GM15510 (cell line): ENCODE results near the gene PRR22.

Experiments used
- POLR2A ChIP-seq: IDR thresholded peaks from 3 replicates; pipeline ENCODE4 v1.6.1; 2011; ENCODE audit warnings: borderline replicate concordance; ENCODE audit not compliant: insufficient read length; ENCODE audit errors: extremely low read depth

The PRR22 gene

GRCh38 chr19:5787409-5788182 lies 3.0 kb upstream of the PRR22 start:
- no peak for TF ChIP-seq POLR2A

GRCh38 chr19:5786593-5787408 lies 2.3 kb upstream of the PRR22 start:
- TF ChIP-seq POLR2A = no peak

GRCh38 chr19:5785423-5785822 lies 877 bp upstream of the PRR22 start:
- no peak for TF ChIP-seq POLR2A

- TF ChIP-seq POLR2A = no peak
Measured at GRCh38 chr19:5782945-5783919, 1.3 kb downstream of the PRR22 start.

GRCh38 chr19:5782322-5782721 lies 2.2 kb downstream of the PRR22 start:
- no peak for TF ChIP-seq POLR2A

GRCh38 chr19:5778402-5778801 lies 6.1 kb downstream of the PRR22 start:
- no peak for TF ChIP-seq POLR2A

GRCh38 chr19:5775668-5776309 lies 8.8 kb downstream of the PRR22 start:
- no peak for TF ChIP-seq POLR2A

- TF ChIP-seq POLR2A = no peak
Measured at GRCh38 chr19:5774921-5775320, 9.6 kb downstream of the PRR22 start.

GRCh38 chr19:5773276-5773675 lies 11.3 kb downstream of the PRR22 start:
- no peak for TF ChIP-seq POLR2A

- no peak for TF ChIP-seq POLR2A
Measured at GRCh38 chr19:5772416-5772815, 12.1 kb downstream of the PRR22 start.

GRCh38 chr19:5767949-5768348 lies 16.6 kb downstream of the PRR22 start:
- TF ChIP-seq POLR2A = no peak

GRCh38 chr19:5765220-5765619 lies 19.3 kb downstream of the PRR22 start:
- no peak for TF ChIP-seq POLR2A

GRCh38 chr19:5762608-5763217 lies 21.8 kb downstream of the PRR22 start:
- no peak for TF ChIP-seq POLR2A

- no peak for TF ChIP-seq POLR2A
Measured at GRCh38 chr19:5753743-5754142, 30.8 kb downstream of the PRR22 start.
